HG03469 (cell line): ENCODE data around the gene TNFRSF1A.

Experiments
- ATAC-seq: cut with Tn5 transposase; IDR thresholded peaks from one replicate; pipeline ENCODE4 v1.9.1; 2021; ENCODE audit warnings: mild to moderate bottlenecking, moderate library complexity, moderate number of reproducible peaks; ENCODE audit not compliant: unreplicated experiment

The TNFRSF1A gene

GRCh38 chr12:6279631-6280030 is 62.2 kb downstream of the TNFRSF1A start:
- ATAC-seq: no peak

GRCh38 chr12:6279256-6279628 is 62.6 kb downstream of the TNFRSF1A start:
- ATAC-seq: no peak
